Activated T-helper 2 cell treated with anti-CD3 and anti-CD28 coated beads, Interferon-gamma antibody, Interleukin-2, Interleukin-4, amounts not matched to agents 10 μg/mL and 5 μg/mL and 100 μg/mL, durations not matched to agents 14 hours and 24 hours and 36 hours (primary cell): Measurements from ENCODE around the gene BOK. TPM values are rescaled to one million over a fixed set of nuclear protein-coding genes. Genes with fewer than 3 reads are reported as not detected.
"Not testable (repeated sequence)": the region's sequence is repeated elsewhere in the genome, so short reads cannot be mapped to it uniquely, and the experiment has no call there.

ENCODE experiments used
- DNase-seq: peaks from one replicate; pipeline ENCODE4 v3.0.0; 2021; ENCODE audit warnings: low spot score
- H3K27ac Mint-ChIP-seq: one replicate; pipeline ENCODE4 v1.8.0; 2021; ENCODE audit warnings: mixed read lengths
- H3K27me3 Mint-ChIP-seq: one replicate; pipeline ENCODE4 v1.8.0; 2021; ENCODE audit warnings: low read depth, mixed read lengths
- H3K36me3 Mint-ChIP-seq: one replicate; pipeline ENCODE4 v1.8.0; 2021; ENCODE audit warnings: low read depth, mixed read lengths
- H3K4me1 Mint-ChIP-seq: one replicate; pipeline ENCODE4 v1.8.0; 2021; ENCODE audit warnings: low read depth, mixed read lengths
- H3K4me3 Mint-ChIP-seq: one replicate; pipeline ENCODE4 v1.8.0; 2021; ENCODE audit warnings: low read depth, mild to moderate bottlenecking, moderate library complexity, mixed read lengths
- H3K9me3 Mint-ChIP-seq: one replicate; pipeline ENCODE4 v1.8.0; 2021; ENCODE audit warnings: mixed read lengths
- intact Hi-C: fragments of 100-400 bp; cut with micrococcal nuclease; formaldehyde crosslinking; loops from one replicate; pipeline ENCODE4 v1.15.1; 2023
- total RNA-seq: library from RNA; stranded (reverse); gene quantifications from 2 replicates; pipeline ENCODE4 v1.2.3, GENCODE V29; 2022

Gene BOK, protein sequence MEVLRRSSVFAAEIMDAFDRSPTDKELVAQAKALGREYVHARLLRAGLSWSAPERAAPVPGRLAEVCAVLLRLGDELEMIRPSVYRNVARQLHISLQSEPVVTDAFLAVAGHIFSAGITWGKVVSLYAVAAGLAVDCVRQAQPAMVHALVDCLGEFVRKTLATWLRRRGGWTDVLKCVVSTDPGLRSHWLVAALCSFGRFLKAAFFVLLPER
- total RNA-seq = 0.16 and 0.27 TPM in 2 replicates

DNA sequence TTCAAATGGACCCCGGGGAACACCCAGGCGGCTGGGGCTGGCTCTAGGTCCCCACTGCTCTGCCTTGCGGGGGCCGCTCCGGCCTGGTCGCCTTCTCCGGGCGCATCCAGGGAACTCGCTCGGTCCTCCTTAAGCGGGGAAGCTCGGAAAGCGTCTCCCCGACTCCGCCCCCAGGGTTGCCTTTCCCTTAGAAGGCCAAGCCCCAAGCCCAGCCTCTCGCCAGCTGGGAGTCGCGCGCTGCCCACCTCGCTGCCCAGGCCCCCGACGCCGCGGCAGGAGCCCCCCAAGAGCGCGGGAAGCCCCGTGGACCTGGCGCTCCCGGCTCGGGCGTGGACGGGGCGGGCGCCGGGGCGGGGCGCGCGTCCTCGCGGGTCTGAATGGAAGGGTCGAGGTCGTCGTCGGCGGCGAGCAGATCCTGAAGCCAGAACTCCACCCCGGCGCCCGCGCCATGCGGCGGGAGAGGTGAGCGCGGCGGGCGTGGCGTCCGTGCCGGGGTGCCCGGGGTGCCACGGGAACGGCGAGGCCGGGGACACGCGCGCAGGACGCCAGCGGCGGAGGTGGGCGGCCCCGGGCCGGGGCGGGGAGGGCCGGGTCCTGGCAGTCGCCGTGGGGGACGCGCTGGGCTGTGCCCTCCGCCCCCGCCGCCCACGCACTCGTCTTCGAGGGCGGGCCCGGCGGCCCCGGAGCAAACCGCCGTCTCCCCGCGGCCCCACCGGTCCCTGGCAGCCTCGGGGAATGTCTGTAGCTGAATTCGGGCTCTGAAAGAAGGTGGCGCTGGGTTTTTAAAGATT, at the start of gene BOK:
BOK (plus strand) TSS at position 214 of the 791 bp plus-strand sequence. CDS start 739 bp downstream, outside the sequence.
- intact Hi-C loops = no loop called here
- DNase-seq = no peak
- H3K27ac Mint-ChIP-seq = no peak within 1 kb of the TSS

DNA sequence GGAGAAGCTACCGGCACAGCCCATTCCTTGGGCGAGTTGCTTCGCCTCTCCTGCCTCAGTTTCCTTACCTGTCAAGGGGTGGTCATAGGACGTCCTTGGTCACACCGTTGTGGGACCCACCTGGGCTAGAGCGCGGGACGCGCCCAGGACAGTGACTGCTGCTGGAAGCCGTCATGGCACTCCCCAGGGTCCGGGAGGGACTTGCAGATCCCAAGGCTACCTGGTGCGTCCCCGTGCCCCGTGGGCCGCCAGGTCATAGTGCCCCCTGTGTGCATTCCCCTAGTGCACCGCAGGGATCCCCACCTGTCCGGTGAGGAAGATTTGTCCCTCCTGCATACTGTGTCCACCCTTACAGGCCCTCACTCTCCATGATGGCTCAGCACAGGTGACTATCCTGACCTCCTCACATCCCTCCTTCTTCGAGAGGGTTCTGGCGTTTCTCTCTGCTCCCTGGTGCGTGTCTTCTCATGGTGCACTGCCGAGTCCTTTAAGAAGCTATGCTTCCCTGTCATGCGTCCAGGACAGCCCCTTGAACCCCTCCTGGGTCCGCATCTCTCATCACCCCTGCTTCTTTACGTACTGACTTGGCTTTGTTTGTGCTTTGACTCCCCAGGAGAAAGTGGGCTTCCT, 49.3 kb upstream of the BOK start:
- Mint-ChIP-seq H3K27me3 (peaks cover 4% of the 10 kb centered on the region), H3K27ac (peak overlapping the region; percentile 69), H3K4me1 (peaks cover 17% of the 10 kb centered on the region), H3K36me3 (peaks cover 5% of the 10 kb centered on the region), H3K4me3 (peak overlapping the region; percentile 80), H3K9me3 (no peaks in the 10 kb centered on the region)
- intact Hi-C loops = loop anchor here (2.0 to 5.0 kb wide), 3 partner anchors 128 to 194 kb away; partner anchors contain the start of genes ATG4B, FARP2, HDLBP and SEPTIN2
- DNase-seq = no peak

More for the DNA sequence above, at the start of gene BOK:
- peak within 1 kb of the TSS; percentile 73 for H3K4me3 Mint-ChIP-seq
- H3K27me3 Mint-ChIP-seq = peaks cover 32% of the 10 kb centered on the region
- H3K36me3 Mint-ChIP-seq = no peaks in the 10 kb centered on the region
- H3K4me1 Mint-ChIP-seq = peaks cover 7% of the 10 kb centered on the region
- H3K9me3 Mint-ChIP-seq = no peaks in the 10 kb centered on the region

DNA sequence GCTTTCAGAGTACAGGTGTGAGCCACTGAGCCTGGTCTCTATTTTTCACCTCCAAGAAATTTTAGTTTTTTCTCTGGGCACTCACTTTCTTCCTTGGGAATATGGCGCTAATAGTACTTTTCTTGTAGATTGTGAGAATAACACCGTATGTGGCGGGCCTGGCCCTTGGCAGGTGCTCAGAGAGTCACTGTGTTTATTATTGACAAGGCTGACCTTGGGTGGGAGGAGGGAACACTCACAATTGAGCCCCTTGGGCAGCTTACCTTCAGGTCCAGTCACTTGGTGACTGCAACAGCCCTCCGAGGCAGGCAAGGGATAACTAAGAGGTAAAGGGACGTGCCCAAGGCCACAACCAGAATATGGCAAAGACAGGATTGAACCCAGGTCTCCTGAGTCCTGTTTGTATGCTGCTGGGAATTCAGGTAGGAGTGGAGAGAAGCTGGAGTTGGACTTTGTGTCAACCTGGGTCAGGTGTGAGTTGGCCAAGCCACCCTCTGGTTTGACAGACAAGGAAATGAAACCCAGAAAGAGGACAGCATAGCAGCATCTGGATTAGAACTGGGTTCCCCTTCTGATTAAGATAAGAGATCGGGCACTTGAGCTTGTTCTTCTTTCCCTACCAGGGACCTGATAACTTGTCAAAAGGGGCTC, 47.3 kb upstream of the BOK start:
- H3K27me3 Mint-ChIP-seq = peaks cover 4% of the 10 kb centered on the region
- H3K27ac Mint-ChIP-seq = no peak overlapping the region
- DNase-seq = no peak
- peaks cover 25% of the 10 kb centered on the region for H3K4me1 Mint-ChIP-seq
- intact Hi-C loops = no loop called here
- no peaks in the 10 kb centered on the region for H3K9me3 Mint-ChIP-seq
- no peak overlapping the region for H3K4me3 Mint-ChIP-seq
- H3K36me3 Mint-ChIP-seq = peaks cover 5% of the 10 kb centered on the region

DNA sequence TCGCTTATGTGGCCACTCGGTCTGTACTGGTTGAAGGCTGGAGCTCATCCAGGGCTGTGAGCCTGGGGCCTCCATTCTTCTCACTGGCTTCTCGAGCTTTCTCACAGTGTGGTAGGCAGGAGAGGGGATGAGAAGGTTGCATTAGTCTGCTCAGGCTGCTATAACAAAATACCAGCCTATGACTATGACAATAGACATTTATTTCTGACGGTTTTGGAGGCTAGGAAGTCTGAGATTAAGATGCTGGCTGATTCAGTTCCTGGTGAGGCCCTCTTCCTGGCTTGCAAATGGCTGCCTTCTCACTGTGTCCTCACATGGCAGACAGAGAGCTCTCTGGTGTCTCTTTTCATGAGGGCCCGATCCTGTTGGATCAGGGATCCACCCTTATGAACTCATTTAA, 44.0 kb upstream of the BOK start:
- peaks cover 18% of the 10 kb centered on the region for H3K4me1 Mint-ChIP-seq
- H3K27me3 Mint-ChIP-seq = peaks cover 4% of the 10 kb centered on the region
- DNase-seq = no peak
- intact Hi-C loops = no loop called here
- H3K9me3 Mint-ChIP-seq = peaks cover 7% of the 10 kb centered on the region
- H3K36me3 Mint-ChIP-seq = no peaks in the 10 kb centered on the region
- peak overlapping the region; percentile 76 for H3K27ac Mint-ChIP-seq
- H3K4me3 Mint-ChIP-seq = no peak overlapping the region

DNA sequence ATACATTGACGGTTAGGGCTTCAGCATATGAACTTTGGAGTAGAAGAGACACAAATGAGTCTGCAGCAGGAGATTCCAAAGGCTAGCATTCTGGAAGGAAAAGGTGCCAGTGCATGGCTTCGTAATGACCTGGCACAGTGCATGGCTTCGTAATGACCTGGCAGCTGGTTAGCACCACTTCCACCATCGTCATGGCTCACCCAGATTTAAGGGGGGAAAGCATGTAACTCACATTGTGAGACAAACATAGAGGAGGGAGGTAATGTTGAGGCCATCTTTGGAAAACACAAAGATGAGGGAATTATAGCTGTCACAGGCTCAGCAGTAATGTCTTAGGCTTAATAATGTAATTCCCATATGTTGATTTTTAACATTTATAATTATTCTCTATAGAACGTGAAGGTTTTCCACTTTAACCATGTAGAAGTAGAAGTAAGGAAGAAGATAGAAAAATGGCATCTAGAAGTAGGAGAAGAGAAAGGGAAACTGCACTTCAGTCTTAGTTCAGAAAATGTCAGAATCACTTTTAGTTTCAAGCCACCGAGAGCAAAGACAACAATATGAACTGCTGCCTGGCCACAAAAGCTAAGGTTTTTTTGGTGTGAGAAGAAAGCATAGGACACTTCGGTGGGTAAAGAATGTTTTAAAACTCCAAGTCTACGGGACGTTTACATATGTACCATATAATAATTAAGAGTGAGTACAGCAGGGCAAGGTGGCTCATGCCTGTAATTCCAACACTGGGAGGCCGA, 43.4 kb upstream of the BOK start:
- no peak overlapping the region for H3K4me3 Mint-ChIP-seq
- intact Hi-C loops = no loop called here
- H3K27me3 Mint-ChIP-seq = peaks cover 4% of the 10 kb centered on the region
- peaks cover 7% of the 10 kb centered on the region for H3K9me3 Mint-ChIP-seq
- DNase-seq = no peak
- H3K4me1 Mint-ChIP-seq = peaks cover 15% of the 10 kb centered on the region
- H3K36me3 Mint-ChIP-seq = no peaks in the 10 kb centered on the region
- H3K27ac Mint-ChIP-seq = peak overlapping the region; percentile 76

DNA sequence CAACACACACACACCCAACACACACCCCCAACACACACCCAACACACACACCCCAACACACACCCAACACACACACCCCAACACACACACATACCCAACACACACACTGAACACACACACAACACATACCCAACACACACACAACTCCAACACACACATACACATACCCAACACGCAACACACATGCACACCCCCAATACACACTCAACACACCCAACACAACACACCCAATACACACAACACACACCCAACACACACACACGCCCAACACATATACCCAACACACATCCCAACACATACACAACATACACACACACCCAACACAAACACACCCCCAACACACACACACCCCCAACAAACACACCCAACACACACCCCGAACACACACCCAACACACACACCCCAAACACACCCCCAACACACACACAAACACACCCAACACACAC, 42.0 kb upstream of the BOK start:
- no peaks in the 10 kb centered on the region for H3K27me3 Mint-ChIP-seq
- no peaks in the 10 kb centered on the region for H3K36me3 Mint-ChIP-seq
- peaks cover 7% of the 10 kb centered on the region for H3K9me3 Mint-ChIP-seq
- peak overlapping the region; percentile 14 for H3K27ac Mint-ChIP-seq
- intact Hi-C loops = no loop called here
- H3K4me1 Mint-ChIP-seq = peaks cover 15% of the 10 kb centered on the region
- H3K4me3 Mint-ChIP-seq = no peak overlapping the region
- DNase-seq = no peak

DNA sequence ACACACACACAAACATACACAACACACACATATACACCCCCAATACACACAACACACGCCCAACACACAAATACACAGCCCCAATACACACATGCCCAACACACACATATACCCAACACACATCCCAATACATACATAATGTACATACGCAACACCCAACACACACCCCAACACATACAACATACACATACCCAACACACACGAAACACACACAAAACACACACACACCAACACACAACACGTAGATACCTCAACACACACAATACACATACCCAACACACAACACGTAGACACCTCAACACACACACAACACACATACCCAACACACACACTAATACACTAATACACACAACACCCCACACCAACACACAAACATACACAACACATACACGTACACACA, 41.2 kb upstream of the BOK start:
- intact Hi-C loops = no loop called here
- Mint-ChIP-seq H3K9me3 (peaks cover 7% of the 10 kb centered on the region), H3K27me3 (peaks cover under 1% of the 10 kb centered on the region), H3K4me3 (no peak overlapping the region), H3K36me3 (no peaks in the 10 kb centered on the region), H3K4me1 (peaks cover 15% of the 10 kb centered on the region), H3K27ac (peak overlapping the region; percentile 19)
- no peak for DNase-seq

DNA sequence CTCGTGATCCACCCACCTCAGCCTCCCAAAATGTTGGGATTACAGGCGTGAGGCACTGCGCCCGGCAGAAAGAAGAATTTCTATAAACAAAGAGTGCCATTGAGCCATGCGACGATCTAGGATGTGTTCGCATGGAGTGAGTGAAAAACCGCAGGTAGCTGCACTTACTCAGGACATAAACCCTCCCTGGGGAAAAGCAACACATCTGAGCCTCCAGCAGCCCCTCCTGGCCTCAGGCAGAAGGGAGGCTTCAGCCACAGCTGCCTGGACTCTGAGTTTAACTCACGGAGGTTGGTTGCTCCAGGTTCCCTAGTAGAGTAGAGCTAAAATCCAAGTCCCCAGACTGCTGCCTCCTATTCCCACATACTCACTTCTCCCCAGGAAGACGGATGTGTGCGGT, 38.9 kb upstream of the BOK start:
- Mint-ChIP-seq H3K27me3 (peaks cover 3% of the 10 kb centered on the region), H3K9me3 (peaks cover 7% of the 10 kb centered on the region), H3K27ac (no peak overlapping the region), H3K36me3 (no peaks in the 10 kb centered on the region), H3K4me3 (no peak overlapping the region), H3K4me1 (peaks cover 14% of the 10 kb centered on the region)
- intact Hi-C loops = no loop called here
- no peak for DNase-seq

DNA sequence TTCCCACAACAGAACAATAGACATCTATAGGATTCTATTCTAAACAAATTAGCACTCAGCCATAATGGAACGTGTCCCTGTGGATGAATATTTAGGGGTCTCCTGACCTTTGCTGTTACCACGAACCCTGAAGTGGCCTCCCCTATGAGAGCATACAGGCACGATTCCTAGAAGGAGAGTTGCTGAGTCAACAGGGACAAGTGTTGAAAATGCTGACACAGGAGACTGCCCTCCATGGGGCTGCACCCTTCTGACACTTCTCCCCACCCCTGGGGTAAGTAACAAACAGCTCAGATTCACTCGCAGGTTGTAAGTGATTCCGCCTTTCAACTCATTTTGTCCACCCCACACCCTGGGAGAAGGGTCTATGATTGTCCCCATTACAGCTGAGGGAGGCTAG, 36.1 kb upstream of the BOK start:
- peaks cover 3% of the 10 kb centered on the region for H3K27me3 Mint-ChIP-seq
- H3K36me3 Mint-ChIP-seq = no peaks in the 10 kb centered on the region
- no peaks in the 10 kb centered on the region for H3K4me1 Mint-ChIP-seq
- intact Hi-C loops = no loop called here
- peaks cover 7% of the 10 kb centered on the region for H3K9me3 Mint-ChIP-seq
- no peak for DNase-seq
- no peak overlapping the region for H3K27ac Mint-ChIP-seq
- H3K4me3 Mint-ChIP-seq = no peak overlapping the region

DNA sequence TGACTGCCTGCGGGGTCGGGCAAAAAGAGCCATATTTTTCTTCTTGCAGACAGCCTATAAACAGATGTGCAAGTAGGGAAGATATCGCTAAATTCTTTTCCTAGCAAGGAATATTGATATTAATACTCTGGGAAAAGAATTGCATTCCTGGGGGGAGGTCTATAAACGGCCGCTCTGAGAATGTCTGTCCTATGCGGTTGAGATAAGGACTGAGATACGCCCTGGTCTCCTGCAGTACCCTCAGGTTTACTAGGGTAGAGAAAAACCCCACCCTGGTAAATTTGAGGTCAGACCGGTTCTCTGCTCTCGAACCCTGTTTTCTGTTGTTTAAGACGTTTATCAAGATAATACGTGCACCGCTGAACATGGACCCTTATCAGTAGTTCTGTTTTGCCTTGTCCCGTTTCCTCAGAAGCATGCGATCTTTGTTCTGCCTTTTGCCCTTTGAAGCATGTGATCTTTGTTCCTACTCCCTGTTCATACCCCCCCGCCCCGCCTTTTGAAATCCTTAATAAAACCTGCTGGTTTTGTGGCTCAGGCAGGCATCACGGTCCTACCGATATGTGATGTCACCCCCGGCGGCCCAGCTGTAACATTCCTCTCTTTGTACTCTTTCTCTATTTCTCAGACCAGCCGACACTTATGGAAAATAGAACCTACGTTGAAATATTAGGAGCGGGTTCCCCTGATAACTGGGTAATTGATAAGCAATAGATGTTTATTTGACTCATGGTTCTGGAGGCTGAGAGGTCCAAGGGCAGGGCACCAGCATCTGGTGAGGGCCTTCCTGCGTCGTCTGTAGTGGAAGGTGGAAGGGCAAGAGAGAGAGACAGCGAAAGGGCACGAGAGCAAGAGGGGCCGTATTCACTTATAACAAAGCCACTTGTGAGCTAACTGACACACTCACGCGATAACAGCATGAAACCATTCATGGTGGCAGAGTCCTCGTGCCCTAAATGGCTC, 32.4 kb upstream of the BOK start:
- H3K36me3 Mint-ChIP-seq, H3K4me1 Mint-ChIP-seq, H3K4me3 Mint-ChIP-seq, intact Hi-C loops, H3K27ac Mint-ChIP-seq, H3K9me3 Mint-ChIP-seq, H3K27me3 Mint-ChIP-seq, DNase-seq: not testable (repeated sequence)

DNA sequence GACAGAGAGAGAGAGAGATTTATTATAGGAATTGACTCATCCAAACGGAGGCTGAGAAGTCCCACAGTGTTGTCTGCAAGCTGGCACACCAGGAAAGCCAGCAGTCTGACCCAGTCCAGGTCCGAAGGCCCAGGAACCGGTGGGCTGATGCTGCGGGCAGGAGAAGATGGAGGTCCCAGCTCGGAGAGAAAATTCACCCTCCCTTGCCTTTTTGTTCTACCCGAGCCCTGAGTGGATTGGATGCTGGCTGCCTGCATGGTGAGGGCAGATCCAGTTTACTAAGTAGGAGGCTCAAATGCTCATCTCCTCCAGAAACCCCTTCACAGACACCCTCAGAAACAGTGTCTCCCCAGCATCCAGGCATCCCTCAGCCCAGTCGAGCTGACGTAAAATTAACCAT, 28.0 kb upstream of the BOK start:
- Mint-ChIP-seq H3K27me3 (no peaks in the 10 kb centered on the region), H3K9me3 (peaks cover 5% of the 10 kb centered on the region), H3K4me1 (no peaks in the 10 kb centered on the region), H3K4me3 (no peak overlapping the region), H3K27ac (no peak overlapping the region), H3K36me3 (no peaks in the 10 kb centered on the region)
- no peak for DNase-seq
- intact Hi-C loops = no loop called here
